Endothelial cell of umbilical vein (primary cell): ENCODE measurements around the gene SYNPO2. TPM values are rescaled to one million over a fixed set of nuclear protein-coding genes. Genes with fewer than 3 reads are reported as not detected.

Experiments
- BruUV-seq: library from RNA; stranded (reverse); fragments of 400-500 nt; replicated peaks from 2 replicates; lab custom pipeline; 2021; lab: Mats Ljungman, UMichigan
- CTCF ChIA-PET: fragments of 300-600, 350-600 bp; sonication (Branson Sonifier 250); formaldehyde crosslinking; loops from one replicate; lab custom pipeline; 2021; ENCODE audit warnings: antibody characterized with exemption, inconsistent platforms; lab: Charles Lee
- POLR2A ChIA-PET: fragments of 300-600, 350-600 bp; sonication (Branson Sonifier 250); formaldehyde crosslinking; loops from one replicate; lab custom pipeline; 2021; ENCODE audit warnings: antibody characterized with exemption, inconsistent platforms; lab: Charles Lee
- DNase-seq: peaks from one replicate; pipeline ENCODE4 v3.0.0-alpha.2; 2011; ENCODE audit warnings: low read depth, low spot score
- FAIRE-seq: peaks from 2 replicates; lab custom pipeline; 2011; peaks lifted over from hg19 to GRCh38; lab: Jason Lieb, UNC
- H2AFZ ChIP-seq: 2 replicates; pipeline ENCODE4 v1.6.0; 2012; ENCODE audit warnings: low read depth, low read length, control low read depth, inconsistent platforms
- H3K27ac ChIP-seq: 2 replicates; pipeline ENCODE4 v1.5.1; 2011; ENCODE audit warnings: low read depth, mild to moderate bottlenecking, control low read depth, low read length, moderate library complexity; ENCODE audit not compliant: insufficient read depth
- H3K27me3 ChIP-seq, 2 experiments: 2 replicates each; pipeline versions ENCODE4 v1.6.0 to v1.6.1; 2011; ENCODE audit warnings: low read length in 2 of 2, mixed read lengths in 1 of 2; ENCODE audit not compliant: control insufficient read depth in 2 of 2, insufficient read depth in 2 of 2
- H3K36me3 ChIP-seq, 2 experiments: 2 replicates in 1 of 2; 3 replicates in 1 of 2; pipeline ENCODE4 v1.5.1; 2011; ENCODE audit warnings: low read length in 2 of 2, mild to moderate bottlenecking in 1 of 2, moderate library complexity in 1 of 2; ENCODE audit not compliant: control insufficient read depth in 2 of 2, insufficient read depth in 2 of 2; ENCODE audit errors: extremely low read depth in 1 of 2
- H3K4me1 ChIP-seq: 3 replicates; pipeline ENCODE4 v1.5.1; 2011; ENCODE audit warnings: mild to moderate bottlenecking, low read length; ENCODE audit not compliant: control insufficient read depth, insufficient read depth; ENCODE audit errors: extremely low read depth
- H3K4me2 ChIP-seq: 2 replicates; pipeline ENCODE4 v1.6.1; 2011; ENCODE audit warnings: low read length, control low read depth, mixed read lengths; ENCODE audit not compliant: insufficient read depth
- H3K4me3 ChIP-seq, 3 experiments: fragments of 200-600 bp in 1 of 3; sonication (generic), shearing (Covaris generic) in 1 of 3; replicated peaks in 1 of 3; 2 replicates each; pipeline ENCODE4 v1.5.1; 2011 to 2016; ENCODE audit warnings: control low read depth in 3 of 3, low read length in 3 of 3, mild to moderate bottlenecking in 2 of 3, inconsistent platforms in 1 of 3, low read depth in 1 of 3, moderate library complexity in 1 of 3; ENCODE audit not compliant: insufficient read depth in 1 of 3
- H3K79me2 ChIP-seq: 2 replicates; pipeline ENCODE4 v1.6.0; 2012; ENCODE audit warnings: low read length, inconsistent platforms; ENCODE audit not compliant: control insufficient read depth, insufficient read depth
- H3K9ac ChIP-seq: replicated peaks from 2 replicates; pipeline ENCODE3; 2011; ENCODE audit warnings: low read length, control low read depth; ENCODE audit not compliant: insufficient read depth; ENCODE audit errors: extremely low read depth
- H3K9me1 ChIP-seq: replicated peaks from 3 replicates; pipeline ENCODE4 v1.6.0; 2011; ENCODE audit warnings: mild to moderate bottlenecking, low read length; ENCODE audit not compliant: control insufficient read depth, insufficient read depth; ENCODE audit errors: extremely low read depth
- H3K9me3 ChIP-seq: replicated peaks from 2 replicates; pipeline ENCODE4 v1.5.1; 2012; ENCODE audit warnings: low read length, inconsistent platforms; ENCODE audit not compliant: control insufficient read depth, insufficient read depth
- H4K20me1 ChIP-seq: replicated peaks from 2 replicates; pipeline ENCODE3; 2011; ENCODE audit warnings: mild to moderate bottlenecking, low read length; ENCODE audit not compliant: control insufficient read depth, insufficient read depth; ENCODE audit errors: extremely low read depth
- EZH2 ChIP-seq: IDR thresholded peaks from 2 replicates; pipeline ENCODE4 v1.6.1; 2012; ENCODE audit warnings: borderline replicate concordance, low read depth, mild to moderate bottlenecking, moderate library complexity, low read length, inconsistent platforms; ENCODE audit not compliant: severe bottlenecking
- FOS ChIP-seq: IDR thresholded peaks from 2 replicates; pipeline ENCODE4 v1.6.1; 2011; ENCODE audit warnings: mild to moderate bottlenecking, low read length, moderate library complexity, borderline replicate concordance; ENCODE audit not compliant: insufficient read depth
- GATA2 ChIP-seq: IDR thresholded peaks from 2 replicates; pipeline ENCODE4 v1.7.0; 2011; ENCODE audit warnings: low read depth, mild to moderate bottlenecking, moderate library complexity, mixed read lengths, low read length; ENCODE audit not compliant: insufficient read length, insufficient read depth
- JUN ChIP-seq: IDR thresholded peaks from 2 replicates; pipeline ENCODE4 v1.6.1; 2011; ENCODE audit warnings: borderline replicate concordance, low read depth; ENCODE audit not compliant: insufficient read length, insufficient read depth
- MYC ChIP-seq: IDR thresholded peaks from one replicate; pipeline ENCODE4 v1.6.1; 2011; ENCODE audit warnings: mild to moderate bottlenecking, low read depth, low read length
- POLR2A ChIP-seq: IDR thresholded peaks from 2 replicates; pipeline ENCODE4 v1.6.1; 2012; ENCODE audit warnings: low read depth, mild to moderate bottlenecking, control low read depth, low read length
- POLR2AphosphoS5 ChIP-seq: IDR thresholded peaks from 2 replicates; pipeline ENCODE4 v1.6.1; 2012; ENCODE audit warnings: low read depth, mild to moderate bottlenecking, control low read depth, low read length, moderate library complexity; ENCODE audit not compliant: insufficient read depth
- dilution Hi-C: fragments of 300-500 bp; cut with MboI; formaldehyde crosslinking; loops from one replicate; pipeline ENCODE4 v1.15.0; 2019; ENCODE audit warnings: low sequenced_read_pairs; ENCODE audit not compliant: extremely low pct_ligation_motif_present
- intact Hi-C: fragments of 100-400 bp; cut with micrococcal nuclease; formaldehyde crosslinking; loops from one replicate; pipeline ENCODE4 v1.10.0; 2022
- polyA plus RNA-seq, 4 experiments: library from polyadenylated mRNA; depleted of rRNA in 3 of 4; stranded (reverse) in 3 of 4; unstranded in 1 of 4; fragments of >200 nt; gene quantifications; 2 replicates each; pipeline versions ENCODE4 v1.2.1 to v1.2.3, GENCODE V29; 2011 to 2012; ENCODE audit warnings: missing spikeins in 1 of 4
- total RNA-seq: library from RNA; stranded (reverse); gene quantifications from 2 replicates; pipeline ENCODE4 v1.2.3, GENCODE V29; 2021
- TF ChIP-seq, protein P1 (sequence below), 2 donors: IDR thresholded peaks; 1 replicate in 1 of 2; 2 replicates in 1 of 2; pipeline ENCODE4 v1.5.1; 2011; ENCODE audit warnings: low read length in 2 of 2, mild to moderate bottlenecking in 2 of 2, moderate library complexity in 2 of 2, control low read depth in 1 of 2, inconsistent platforms in 1 of 2, low read depth in 1 of 2; ENCODE audit not compliant: insufficient read depth in 1 of 2; ENCODE audit errors: extremely low read depth in 1 of 2
- TF ChIP-seq, protein P2 (sequence below): IDR thresholded peaks from 2 replicates; pipeline ENCODE4 v1.6.1; 2011; ENCODE audit not compliant: insufficient read depth, insufficient read length

Gene SYNPO2
- total and polyA plus RNA-seq, 2 donors (not counting 3 experiments of a cell fraction or from before 2014, with no cell fraction given), result 0.06 to 0.13 TPM

GRCh38 chr4:119106036-119107000 is 217.7 kb downstream of the SYNPO2 start:
- no peak for FAIRE-seq
- H4K20me1 ChIP-seq, result no peaks in the 10 kb centered on the region
- peaks cover 43% of the 10 kb centered on the region for H3K4me1 ChIP-seq
- BruUV-seq, result no TSS peak
- H3K36me3 ChIP-seq, result no peaks in the 10 kb centered on the region
- no peaks in the 10 kb centered on the region for H3K9me1 ChIP-seq
- POLR2A ChIA-PET, result interaction anchor here (2.9 kb wide), 1 partner anchor 106 kb away, joined by 8 read pairs; the partner anchor contains the start of gene USP53
- no peaks in the 10 kb centered on the region for H3K79me2 ChIP-seq
- intact Hi-C loops (loop anchor here (10.0 kb wide), 1 partner anchor 272 kb away; the partner anchor contains the start of gene SEC24D), dilution Hi-C loops (no loop called here)
- H3K9me3 ChIP-seq, result no peaks in the 10 kb centered on the region
- no peak overlapping the region for H3K9ac ChIP-seq
- DNase-seq, result peak; percentile 42
- H2AFZ ChIP-seq, result peak overlapping the region; percentile 29
- CTCF ChIA-PET, result interaction anchor here (0.9 to 1.4 kb wide), 3 partner anchors 12 to 19 kb away, joined by 3 to 7 read pairs (median 4); no protein-coding TSS in a partner anchor
- H3K27ac ChIP-seq, result peak overlapping the region; percentile 0
- H3K4me3 ChIP-seq, result no peak overlapping the region
- TF ChIP-seq FOS, result peak; percentile 42
- TF ChIP-seq POLR2AphosphoS5, result no peak
- peak overlapping the region; percentile 49 for H3K4me2 ChIP-seq
- H3K27me3 ChIP-seq, result no peaks in the 10 kb centered on the region

DNA sequence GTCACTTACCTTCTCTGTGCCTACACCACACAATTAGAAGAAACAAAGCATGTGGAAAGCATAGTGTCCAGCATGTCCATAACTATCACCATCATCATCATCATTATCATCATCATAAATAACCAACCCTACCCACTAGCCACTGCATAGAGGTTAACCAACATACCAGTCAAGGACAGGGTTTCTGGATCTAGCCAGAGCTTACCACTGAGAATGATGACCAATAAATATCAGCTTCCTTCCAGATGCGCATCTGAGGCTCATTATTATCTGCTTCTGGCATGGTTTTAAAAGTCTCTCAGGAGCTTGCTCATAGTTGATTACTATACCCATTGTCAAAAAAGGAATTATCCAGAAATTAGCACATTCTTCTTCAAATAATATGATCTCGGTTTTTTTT is 221.5 kb downstream of the SYNPO2 start:
- no peaks in the 10 kb centered on the region for H3K9me3 ChIP-seq
- ChIA-PET CTCF (no interaction called here), POLR2A (no interaction called here)
- DNase-seq, result no peak
- TF ChIP-seq FOS (no peak), POLR2A (no peak), JUN (no peak), GATA2 (no peak), MYC (no peak), POLR2AphosphoS5 (no peak), EZH2 (no peak)
- TF ChIP-seq, protein P1, sequence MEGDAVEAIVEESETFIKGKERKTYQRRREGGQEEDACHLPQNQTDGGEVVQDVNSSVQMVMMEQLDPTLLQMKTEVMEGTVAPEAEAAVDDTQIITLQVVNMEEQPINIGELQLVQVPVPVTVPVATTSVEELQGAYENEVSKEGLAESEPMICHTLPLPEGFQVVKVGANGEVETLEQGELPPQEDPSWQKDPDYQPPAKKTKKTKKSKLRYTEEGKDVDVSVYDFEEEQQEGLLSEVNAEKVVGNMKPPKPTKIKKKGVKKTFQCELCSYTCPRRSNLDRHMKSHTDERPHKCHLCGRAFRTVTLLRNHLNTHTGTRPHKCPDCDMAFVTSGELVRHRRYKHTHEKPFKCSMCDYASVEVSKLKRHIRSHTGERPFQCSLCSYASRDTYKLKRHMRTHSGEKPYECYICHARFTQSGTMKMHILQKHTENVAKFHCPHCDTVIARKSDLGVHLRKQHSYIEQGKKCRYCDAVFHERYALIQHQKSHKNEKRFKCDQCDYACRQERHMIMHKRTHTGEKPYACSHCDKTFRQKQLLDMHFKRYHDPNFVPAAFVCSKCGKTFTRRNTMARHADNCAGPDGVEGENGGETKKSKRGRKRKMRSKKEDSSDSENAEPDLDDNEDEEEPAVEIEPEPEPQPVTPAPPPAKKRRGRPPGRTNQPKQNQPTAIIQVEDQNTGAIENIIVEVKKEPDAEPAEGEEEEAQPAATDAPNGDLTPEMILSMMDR (IDR thresholded peaks at IDR 0.05; ENCODE audit: extremely low read depth in 1 of 2, insufficient read depth in 1 of 2, low read depth in 1 of 2, low read length in 2 of 2), result no peak
- TF ChIP-seq, protein P2, sequence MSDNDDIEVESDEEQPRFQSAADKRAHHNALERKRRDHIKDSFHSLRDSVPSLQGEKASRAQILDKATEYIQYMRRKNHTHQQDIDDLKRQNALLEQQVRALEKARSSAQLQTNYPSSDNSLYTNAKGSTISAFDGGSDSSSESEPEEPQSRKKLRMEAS, result no peak
- H3K9me1 ChIP-seq, result no peaks in the 10 kb centered on the region
- H3K4me3 ChIP-seq, result no peak overlapping the region
- no peak overlapping the region for H3K4me2 ChIP-seq
- H4K20me1 ChIP-seq, result no peaks in the 10 kb centered on the region
- no TSS peak for BruUV-seq
- H3K9ac ChIP-seq, result no peak overlapping the region
- peaks cover 40% of the 10 kb centered on the region for H3K4me1 ChIP-seq
- intact Hi-C loops, result no loop called here
- no peaks in the 10 kb centered on the region for H3K36me3 ChIP-seq
- dilution Hi-C loops, result no loop called here
- no peak for FAIRE-seq
- no peaks in the 10 kb centered on the region for H3K79me2 ChIP-seq
- H2AFZ ChIP-seq, result no peak overlapping the region
- no peak overlapping the region for H3K27ac ChIP-seq
- no peaks in the 10 kb centered on the region for H3K27me3 ChIP-seq
